Endothelial cell of umbilical vein (primary cell): ENCODE data around the gene AMN. TPM values are rescaled to one million over a fixed set of nuclear protein-coding genes. Genes with fewer than 3 reads are reported as not detected.

ENCODE experiments used
- BruUV-seq: library from RNA; stranded (reverse); fragments of 400-500 nt; replicated peaks from 2 replicates; lab custom pipeline; 2021; lab: Mats Ljungman, UMichigan
- CTCF ChIA-PET: fragments of 300-600, 350-600 bp; sonication (Branson Sonifier 250); formaldehyde crosslinking; loops from one replicate; lab custom pipeline; 2021; ENCODE audit warnings: antibody characterized with exemption, inconsistent platforms; lab: Charles Lee
- POLR2A ChIA-PET: fragments of 300-600, 350-600 bp; sonication (Branson Sonifier 250); formaldehyde crosslinking; loops from one replicate; lab custom pipeline; 2021; ENCODE audit warnings: antibody characterized with exemption, inconsistent platforms; lab: Charles Lee
- DNase-seq: peaks from one replicate; pipeline ENCODE4 v3.0.0-alpha.2; 2011; ENCODE audit warnings: low read depth, low spot score
- FAIRE-seq: peaks from 2 replicates; lab custom pipeline; 2011; peaks lifted over from hg19 to GRCh38; lab: Jason Lieb, UNC
- H2AFZ ChIP-seq: 2 replicates; pipeline ENCODE4 v1.6.0; 2012; ENCODE audit warnings: low read depth, low read length, control low read depth, inconsistent platforms
- H3K27ac ChIP-seq: 2 replicates; pipeline ENCODE4 v1.5.1; 2011; ENCODE audit warnings: low read depth, mild to moderate bottlenecking, control low read depth, low read length, moderate library complexity; ENCODE audit not compliant: insufficient read depth
- H3K27me3 ChIP-seq, 2 experiments: 2 replicates each; pipeline versions ENCODE4 v1.6.0 to v1.6.1; 2011; ENCODE audit warnings: low read length in 2 of 2, mixed read lengths in 1 of 2; ENCODE audit not compliant: control insufficient read depth in 2 of 2, insufficient read depth in 2 of 2
- H3K36me3 ChIP-seq, 2 experiments: 2 replicates in 1 of 2; 3 replicates in 1 of 2; pipeline ENCODE4 v1.5.1; 2011; ENCODE audit warnings: low read length in 2 of 2, mild to moderate bottlenecking in 1 of 2, moderate library complexity in 1 of 2; ENCODE audit not compliant: control insufficient read depth in 2 of 2, insufficient read depth in 2 of 2; ENCODE audit errors: extremely low read depth in 1 of 2
- H3K4me1 ChIP-seq: 3 replicates; pipeline ENCODE4 v1.5.1; 2011; ENCODE audit warnings: mild to moderate bottlenecking, low read length; ENCODE audit not compliant: control insufficient read depth, insufficient read depth; ENCODE audit errors: extremely low read depth
- H3K4me2 ChIP-seq: 2 replicates; pipeline ENCODE4 v1.6.1; 2011; ENCODE audit warnings: low read length, control low read depth, mixed read lengths; ENCODE audit not compliant: insufficient read depth
- H3K4me3 ChIP-seq, 3 experiments: fragments of 200-600 bp in 1 of 3; sonication (generic), shearing (Covaris generic) in 1 of 3; replicated peaks in 1 of 3; 2 replicates each; pipeline ENCODE4 v1.5.1; 2011 to 2016; ENCODE audit warnings: control low read depth in 3 of 3, low read length in 3 of 3, mild to moderate bottlenecking in 2 of 3, inconsistent platforms in 1 of 3, low read depth in 1 of 3, moderate library complexity in 1 of 3; ENCODE audit not compliant: insufficient read depth in 1 of 3
- H3K79me2 ChIP-seq: 2 replicates; pipeline ENCODE4 v1.6.0; 2012; ENCODE audit warnings: low read length, inconsistent platforms; ENCODE audit not compliant: control insufficient read depth, insufficient read depth
- H3K9ac ChIP-seq: replicated peaks from 2 replicates; pipeline ENCODE3; 2011; ENCODE audit warnings: low read length, control low read depth; ENCODE audit not compliant: insufficient read depth; ENCODE audit errors: extremely low read depth
- H3K9me1 ChIP-seq: replicated peaks from 3 replicates; pipeline ENCODE4 v1.6.0; 2011; ENCODE audit warnings: mild to moderate bottlenecking, low read length; ENCODE audit not compliant: control insufficient read depth, insufficient read depth; ENCODE audit errors: extremely low read depth
- H3K9me3 ChIP-seq: replicated peaks from 2 replicates; pipeline ENCODE4 v1.5.1; 2012; ENCODE audit warnings: low read length, inconsistent platforms; ENCODE audit not compliant: control insufficient read depth, insufficient read depth
- H4K20me1 ChIP-seq: replicated peaks from 2 replicates; pipeline ENCODE3; 2011; ENCODE audit warnings: mild to moderate bottlenecking, low read length; ENCODE audit not compliant: control insufficient read depth, insufficient read depth; ENCODE audit errors: extremely low read depth
- EZH2 ChIP-seq: IDR thresholded peaks from 2 replicates; pipeline ENCODE4 v1.6.1; 2012; ENCODE audit warnings: borderline replicate concordance, low read depth, mild to moderate bottlenecking, moderate library complexity, low read length, inconsistent platforms; ENCODE audit not compliant: severe bottlenecking
- FOS ChIP-seq: IDR thresholded peaks from 2 replicates; pipeline ENCODE4 v1.6.1; 2011; ENCODE audit warnings: mild to moderate bottlenecking, low read length, moderate library complexity, borderline replicate concordance; ENCODE audit not compliant: insufficient read depth
- GATA2 ChIP-seq: IDR thresholded peaks from 2 replicates; pipeline ENCODE4 v1.7.0; 2011; ENCODE audit warnings: low read depth, mild to moderate bottlenecking, moderate library complexity, mixed read lengths, low read length; ENCODE audit not compliant: insufficient read length, insufficient read depth
- JUN ChIP-seq: IDR thresholded peaks from 2 replicates; pipeline ENCODE4 v1.6.1; 2011; ENCODE audit warnings: borderline replicate concordance, low read depth; ENCODE audit not compliant: insufficient read length, insufficient read depth
- MAX ChIP-seq: IDR thresholded peaks from 2 replicates; pipeline ENCODE4 v1.6.1; 2011; ENCODE audit not compliant: insufficient read depth, insufficient read length
- MYC ChIP-seq: IDR thresholded peaks from one replicate; pipeline ENCODE4 v1.6.1; 2011; ENCODE audit warnings: mild to moderate bottlenecking, low read depth, low read length
- POLR2A ChIP-seq: IDR thresholded peaks from 2 replicates; pipeline ENCODE4 v1.6.1; 2012; ENCODE audit warnings: low read depth, mild to moderate bottlenecking, control low read depth, low read length
- POLR2AphosphoS5 ChIP-seq: IDR thresholded peaks from 2 replicates; pipeline ENCODE4 v1.6.1; 2012; ENCODE audit warnings: low read depth, mild to moderate bottlenecking, control low read depth, low read length, moderate library complexity; ENCODE audit not compliant: insufficient read depth
- dilution Hi-C: fragments of 300-500 bp; cut with MboI; formaldehyde crosslinking; loops from one replicate; pipeline ENCODE4 v1.15.0; 2019; ENCODE audit warnings: low sequenced_read_pairs; ENCODE audit not compliant: extremely low pct_ligation_motif_present
- intact Hi-C: fragments of 100-400 bp; cut with micrococcal nuclease; formaldehyde crosslinking; loops from one replicate; pipeline ENCODE4 v1.10.0; 2022
- polyA plus RNA-seq, 4 experiments: library from polyadenylated mRNA; depleted of rRNA in 3 of 4; stranded (reverse) in 3 of 4; unstranded in 1 of 4; fragments of >200 nt; gene quantifications; 2 replicates each; pipeline versions ENCODE4 v1.2.1 to v1.2.3, GENCODE V29; 2011 to 2012; ENCODE audit warnings: missing spikeins in 1 of 4
- total RNA-seq: library from RNA; stranded (reverse); gene quantifications from 2 replicates; pipeline ENCODE4 v1.2.3, GENCODE V29; 2021
- TF ChIP-seq, protein P1 (sequence below), 2 donors: IDR thresholded peaks; 1 replicate in 1 of 2; 2 replicates in 1 of 2; pipeline ENCODE4 v1.5.1; 2011; ENCODE audit warnings: low read length in 2 of 2, mild to moderate bottlenecking in 2 of 2, moderate library complexity in 2 of 2, control low read depth in 1 of 2, inconsistent platforms in 1 of 2, low read depth in 1 of 2; ENCODE audit not compliant: insufficient read depth in 1 of 2; ENCODE audit errors: extremely low read depth in 1 of 2

Gene AMN
- total and polyA plus RNA-seq, 2 donors (not counting 3 experiments of a cell fraction or from before 2014, with no cell fraction given), result 0.03 TPM; not detected in 1

GRCh38 chr14:102917056-102917385 is 5.4 kb upstream of the AMN start:
- intact Hi-C loops, result loop anchor here (2.0 kb wide), 2 partner anchors 322 to 478 kb away; no protein-coding TSS in a partner anchor
- Histone ChIP-seq H3K9me1 (no peaks in the 10 kb centered on the region), H3K79me2 (no peaks in the 10 kb centered on the region), H3K4me2 (no peak overlapping the region), H4K20me1 (no peaks in the 10 kb centered on the region), H3K4me1 (no peaks in the 10 kb centered on the region), H3K27me3 (peaks cover 2% of the 10 kb centered on the region in 2 experiments), H2AFZ (no peak overlapping the region), H3K4me3 (no peak overlapping the region), H3K27ac (no peak overlapping the region), H3K36me3 (no peaks in the 10 kb centered on the region), H3K9me3 (no peaks in the 10 kb centered on the region), H3K9ac (no peak overlapping the region)
- TF ChIP-seq JUN (no peak), FOS (no peak), GATA2 (no peak), MYC (no peak), POLR2AphosphoS5 (no peak), EZH2 (no peak), POLR2A (no peak), MAX (no peak)
- TF ChIP-seq, protein P1, sequence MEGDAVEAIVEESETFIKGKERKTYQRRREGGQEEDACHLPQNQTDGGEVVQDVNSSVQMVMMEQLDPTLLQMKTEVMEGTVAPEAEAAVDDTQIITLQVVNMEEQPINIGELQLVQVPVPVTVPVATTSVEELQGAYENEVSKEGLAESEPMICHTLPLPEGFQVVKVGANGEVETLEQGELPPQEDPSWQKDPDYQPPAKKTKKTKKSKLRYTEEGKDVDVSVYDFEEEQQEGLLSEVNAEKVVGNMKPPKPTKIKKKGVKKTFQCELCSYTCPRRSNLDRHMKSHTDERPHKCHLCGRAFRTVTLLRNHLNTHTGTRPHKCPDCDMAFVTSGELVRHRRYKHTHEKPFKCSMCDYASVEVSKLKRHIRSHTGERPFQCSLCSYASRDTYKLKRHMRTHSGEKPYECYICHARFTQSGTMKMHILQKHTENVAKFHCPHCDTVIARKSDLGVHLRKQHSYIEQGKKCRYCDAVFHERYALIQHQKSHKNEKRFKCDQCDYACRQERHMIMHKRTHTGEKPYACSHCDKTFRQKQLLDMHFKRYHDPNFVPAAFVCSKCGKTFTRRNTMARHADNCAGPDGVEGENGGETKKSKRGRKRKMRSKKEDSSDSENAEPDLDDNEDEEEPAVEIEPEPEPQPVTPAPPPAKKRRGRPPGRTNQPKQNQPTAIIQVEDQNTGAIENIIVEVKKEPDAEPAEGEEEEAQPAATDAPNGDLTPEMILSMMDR (IDR thresholded peaks at IDR 0.05; ENCODE audit: extremely low read depth in 1 of 2, insufficient read depth in 1 of 2, low read depth in 1 of 2, low read length in 2 of 2), result no peak
- BruUV-seq, result no TSS peak
- dilution Hi-C loops, result no loop called here
- no peak for DNase-seq
- FAIRE-seq, result no peak
- ChIA-PET CTCF (interaction anchor here (0.7 to 2.8 kb wide), 2 partner anchors 143 to 223 kb away, joined by 4 to 47 read pairs; no protein-coding TSS in a partner anchor), POLR2A (no interaction called here)
